Measurements from ENCODE around the gene CDC34. TPM values are rescaled to one million over a fixed set of nuclear protein-coding genes. Genes with fewer than 3 reads are reported as not detected.

CDC34 gene
- total RNA-seq, 1 experiment from 2014 or later: 129 TPM

- ChIA-PET POLR2A (no interaction called here), CTCF (interaction anchor here (0.8 to 2.3 kb wide), 3 partner anchors 15 to 41 kb away, joined by 3 to 10 read pairs (median 7); no protein-coding TSS in a partner anchor)
- Mint-ChIP-seq H3K27me3 (ENCODE audit: low read depth) (peaks cover 16% of the 10 kb centered on the region), H3K36me3 (no peaks in the 10 kb centered on the region), H3K27ac (no peak overlapping the region), H3K9me3 (peaks cover 3% of the 10 kb centered on the region), H3K4me3 (0 out of 2 replicates have a peak overlapping the region, but pooled peaks have one; percentile 22), H3K4me1 (peaks cover 20% of the 10 kb centered on the region)
- DNase-seq (ENCODE audit: low spot score) (peak; percentile 60), ATAC-seq (no peak)
- TF ChIP-seq FOXK1 (CRISPR knock-in tag; IDR thresholded peaks at IDR 0.05): no peak
- TF ChIP-seq ZNF423 (CRISPR knock-in tag; IDR thresholded peaks at IDR 0.05): no peak
- TF ChIP-seq SMAD4 (CRISPR knock-in tag; IDR thresholded peaks at IDR 0.05): no peak
- no peak for TF ChIP-seq KAT7 (CRISPR knock-in tag; IDR thresholded peaks at IDR 0.05; ENCODE audit: borderline replicate concordance)
These were observed 40.3 kb upstream of the CDC34 start for GRCh38 chr19:491146-491741.

GRCh38 chr19:492091-492531 is 39.4 kb upstream of the CDC34 start:
- POLR2A ChIA-PET: interaction anchor here (0.7 to 1.3 kb wide), 2 partner anchors 14 to 283 kb away, joined by 7 to 10 read pairs; no protein-coding TSS in a partner anchor
- TF ChIP-seq MLX (CRISPR knock-in tag; IDR thresholded peaks at IDR 0.05) (no peak), FOXJ3 (CRISPR knock-in tag; IDR thresholded peaks at IDR 0.05; ENCODE audit: borderline replicate concordance) (no peak), E2F1 (CRISPR knock-in tag; IDR thresholded peaks at IDR 0.05) (no peak), ZNF219 (CRISPR knock-in tag; IDR thresholded peaks at IDR 0.05; ENCODE audit: borderline replicate concordance) (no peak), GABPB1 (CRISPR knock-in tag; IDR thresholded peaks at IDR 0.05) (no peak), ZNF532 (CRISPR knock-in tag; IDR thresholded peaks at IDR 0.05; ENCODE audit: borderline replicate concordance) (no peak), ZNF671 (CRISPR knock-in tag; IDR thresholded peaks at IDR 0.05) (no peak), E2F4 (CRISPR knock-in tag; IDR thresholded peaks at IDR 0.05; ENCODE audit: borderline replicate concordance, low read depth) (no peak), ZNF425 (CRISPR knock-in tag; conservative IDR thresholded peaks at IDR 0.05) (no peak), ZBTB43 (CRISPR knock-in tag; IDR thresholded peaks at IDR 0.05) (no peak), ZMAT4 (CRISPR knock-in tag; IDR thresholded peaks at IDR 0.05) (no peak)
- H3K4me3 Mint-ChIP-seq: no peak overlapping the region
- ATAC-seq: no peak
- H3K36me3 Mint-ChIP-seq: no peaks in the 10 kb centered on the region
- H3K27ac Mint-ChIP-seq: no peak overlapping the region
- H3K27me3 Mint-ChIP-seq (ENCODE audit: low read depth): peaks cover 16% of the 10 kb centered on the region
- peaks cover 18% of the 10 kb centered on the region for H3K4me1 Mint-ChIP-seq
- CTCF ChIA-PET: interaction anchor here (1.5 to 2.3 kb wide), 2 partner anchors 14 to 19 kb away, joined by 7 to 10 read pairs; no protein-coding TSS in a partner anchor
- DNase-seq (ENCODE audit: low spot score): peak; percentile 36
- H3K9me3 Mint-ChIP-seq: peaks cover 3% of the 10 kb centered on the region
